ENCODE results near the gene CXCL17. TPM values are rescaled to one million over a fixed set of nuclear protein-coding genes. Genes with fewer than 3 reads are reported as not detected.

Gene CXCL17
- total and polyA plus RNA-seq, 2 donors (not counting 1 experiment from before 2014, with no cell fraction given): not detected

DNA sequence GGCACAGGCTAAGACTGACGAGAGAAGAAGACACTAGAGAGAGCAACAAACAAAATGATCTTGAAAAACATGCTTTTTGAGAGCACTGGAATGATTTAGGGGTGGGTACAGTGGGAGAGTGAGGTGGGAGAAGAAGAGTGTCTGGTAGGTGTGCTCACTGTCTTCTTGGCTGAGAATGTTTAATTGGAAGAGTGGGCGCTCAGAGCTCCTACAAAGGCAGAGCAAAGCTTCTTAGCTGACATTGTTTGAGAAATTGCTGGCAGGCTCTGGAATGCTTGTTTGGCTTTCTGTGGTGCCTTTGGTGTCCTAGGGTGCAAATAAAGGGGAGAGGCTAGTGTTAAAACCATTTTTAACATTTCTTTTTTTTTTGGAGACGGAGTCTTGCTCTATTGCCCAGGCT lies 14.1 kb downstream of the CXCL17 start:
- POLR2A ChIA-PET: interaction anchor here (0.6 kb wide), 1 partner anchor 415 kb away, joined by 11 read pairs; no protein-coding TSS in a partner anchor
- no peaks in the 10 kb centered on the region for H3K9me3 Mint-ChIP-seq (ENCODE audit: insufficient read depth)

DNA sequence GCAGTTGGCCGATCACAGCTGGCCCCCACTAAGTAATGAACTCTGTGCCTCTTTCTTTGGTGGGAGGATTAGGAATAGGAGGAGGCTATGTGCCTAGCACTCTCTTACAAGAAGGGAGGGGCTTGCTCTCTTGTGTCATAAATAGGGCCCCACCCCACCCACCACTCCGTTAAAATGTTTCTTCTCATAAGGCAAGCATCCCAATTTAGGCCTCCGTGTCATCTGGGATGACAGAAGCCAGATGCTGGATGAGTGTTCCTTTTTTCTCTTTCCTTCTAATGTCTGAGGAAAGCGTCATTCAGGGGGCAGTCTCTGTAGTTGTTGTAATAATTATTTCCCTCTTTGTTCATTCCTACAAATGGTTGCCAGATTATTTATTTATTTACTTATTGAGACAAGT lies 15.4 kb downstream of the CXCL17 start, which contains the start of gene LIPE:
LIPE (minus strand) TSS at position 76 of the 400 bp plus-strand sequence. CDS start 239 bp downstream, outside the sequence.
- no CpG with 5 or more reads among the region's 4 CpGs for WGBS (ENCODE audit: insufficient coverage)
- POLR2A ChIA-PET: no interaction called here
- H3K27ac Mint-ChIP-seq: no peak within 1 kb of the TSS

More for the DNA sequence above, 14.1 kb downstream of the CXCL17 start:
- no peak overlapping the region for H3K27ac Mint-ChIP-seq
- H4K20me1 ChIP-seq (ENCODE audit: control insufficient read depth, insufficient read depth, low read length, poor library complexity, severe bottlenecking): no peaks in the 10 kb centered on the region
- no peak overlapping the region for H2AFZ ChIP-seq (ENCODE audit: insufficient read depth, low read depth, low read length, poor library complexity, severe bottlenecking)
- H3K79me2 ChIP-seq (ENCODE audit: control insufficient read depth, insufficient read depth, low read length): no peaks in the 10 kb centered on the region
- TF ChIP-seq, protein P1, sequence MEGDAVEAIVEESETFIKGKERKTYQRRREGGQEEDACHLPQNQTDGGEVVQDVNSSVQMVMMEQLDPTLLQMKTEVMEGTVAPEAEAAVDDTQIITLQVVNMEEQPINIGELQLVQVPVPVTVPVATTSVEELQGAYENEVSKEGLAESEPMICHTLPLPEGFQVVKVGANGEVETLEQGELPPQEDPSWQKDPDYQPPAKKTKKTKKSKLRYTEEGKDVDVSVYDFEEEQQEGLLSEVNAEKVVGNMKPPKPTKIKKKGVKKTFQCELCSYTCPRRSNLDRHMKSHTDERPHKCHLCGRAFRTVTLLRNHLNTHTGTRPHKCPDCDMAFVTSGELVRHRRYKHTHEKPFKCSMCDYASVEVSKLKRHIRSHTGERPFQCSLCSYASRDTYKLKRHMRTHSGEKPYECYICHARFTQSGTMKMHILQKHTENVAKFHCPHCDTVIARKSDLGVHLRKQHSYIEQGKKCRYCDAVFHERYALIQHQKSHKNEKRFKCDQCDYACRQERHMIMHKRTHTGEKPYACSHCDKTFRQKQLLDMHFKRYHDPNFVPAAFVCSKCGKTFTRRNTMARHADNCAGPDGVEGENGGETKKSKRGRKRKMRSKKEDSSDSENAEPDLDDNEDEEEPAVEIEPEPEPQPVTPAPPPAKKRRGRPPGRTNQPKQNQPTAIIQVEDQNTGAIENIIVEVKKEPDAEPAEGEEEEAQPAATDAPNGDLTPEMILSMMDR (IDR thresholded peaks at IDR 0.05): no peak
- no peak for TF ChIP-seq EZH2 (IDR thresholded peaks at IDR 0.05; ENCODE audit: borderline replicate concordance, insufficient read depth, low read depth, low read length, poor library complexity, severe bottlenecking)
- peaks cover 0 to 5% (median 0%) of the 10 kb centered on the region in 3 donors for H3K9me3 ChIP-seq (ENCODE audit: control extremely low read depth in 1 of 3, control insufficient read depth in 2 of 3, insufficient read depth in 1 of 3, low read length in 2 of 3)
- ATAC-seq (ENCODE audit: low read depth): no peak
- peaks cover 0 to 2% (median 0%) of the 10 kb centered on the region in 4 experiments for H3K27me3 ChIP-seq (replicated peaks in 1 of 4; ENCODE audit: control extremely low read depth in 1 of 4, control insufficient read depth in 3 of 4, insufficient read depth in 4 of 4, low read length in 3 of 4)
- no peak overlapping the region for H3K4me2 ChIP-seq (replicated peaks; ENCODE audit: low read depth, low read length, poor library complexity, severe bottlenecking)
- peaks cover 10% of the 10 kb centered on the region for H3K4me1 Mint-ChIP-seq
- no peak overlapping the region for H3K27ac ChIP-seq (ENCODE audit: low read length in 2 of 2)
- intact Hi-C loops (cut with micrococcal nuclease): no loop called here
- no peak for DNase-seq
- H3K27me3 Mint-ChIP-seq: no peaks in the 10 kb centered on the region
- no peak overlapping the region for H3K4me3 Mint-ChIP-seq
- H3K4me3 ChIP-seq (ENCODE audit: control extremely low read depth in 1 of 5, extremely low read depth in 1 of 5, insufficient read depth in 1 of 5, low read depth in 2 of 5, low read length in 4 of 5): no peak overlapping the region
- no peaks in the 10 kb centered on the region for H3K36me3 ChIP-seq (replicated peaks in 1 of 2; ENCODE audit: control extremely low read depth in 1 of 2, control insufficient read depth in 1 of 2, extremely low read depth in 1 of 2, insufficient read depth in 2 of 2, low read length in 1 of 2)
- no peak overlapping the region for H3K9ac ChIP-seq (ENCODE audit: low read length)
- peaks cover 0 to 12% of the 10 kb centered on the region in 2 donors for H3K4me1 ChIP-seq (ENCODE audit: control insufficient read depth in 2 of 2, insufficient read depth in 2 of 2, low read length in 2 of 2)
- WGBS (ENCODE audit: insufficient coverage): 97% methylated on average over 2 of the region's 3 CpGs
- CTCF ChIA-PET: interaction anchor here (0.7 to 2.3 kb wide), 3 partner anchors 10 to 112 kb away, joined by 3 to 7 read pairs (median 6); no protein-coding TSS in a partner anchor

More for the DNA sequence above, 15.4 kb downstream of the CXCL17 start, which contains the start of gene LIPE:
- Histone ChIP-seq H3K4me1 (ENCODE audit: control insufficient read depth in 2 of 2, insufficient read depth in 2 of 2, low read length in 2 of 2) (peaks cover 2 to 16% of the 10 kb centered on the region in 2 donors), H3K9ac (ENCODE audit: low read length) (no peak within 1 kb of the TSS), H3K79me2 (ENCODE audit: control insufficient read depth, insufficient read depth, low read length) (peaks cover under 1% of the 10 kb centered on the region), H2AFZ (ENCODE audit: insufficient read depth, low read depth, low read length, poor library complexity, severe bottlenecking) (no peak within 1 kb of the TSS), H3K4me3 (ENCODE audit: control extremely low read depth in 1 of 5, extremely low read depth in 1 of 5, insufficient read depth in 1 of 5, low read depth in 2 of 5, low read length in 4 of 5) (no peak within 1 kb of the TSS), H3K36me3 (replicated peaks in 1 of 2; ENCODE audit: control extremely low read depth in 1 of 2, control insufficient read depth in 1 of 2, extremely low read depth in 1 of 2, insufficient read depth in 2 of 2, low read length in 1 of 2) (no peaks in the 10 kb centered on the region), H4K20me1 (ENCODE audit: control insufficient read depth, insufficient read depth, low read length, poor library complexity, severe bottlenecking) (peaks cover 2% of the 10 kb centered on the region), H3K9me3 (ENCODE audit: control extremely low read depth in 1 of 3, control insufficient read depth in 2 of 3, insufficient read depth in 1 of 3, low read length in 2 of 3) (peaks cover 0 to 5% (median 0%) of the 10 kb centered on the region in 3 donors), H3K4me2 (replicated peaks; ENCODE audit: low read depth, low read length, poor library complexity, severe bottlenecking) (no peak within 1 kb of the TSS), H3K27ac (ENCODE audit: low read length in 2 of 2) (no peak within 1 kb of the TSS), H3K27me3 (replicated peaks in 1 of 4; ENCODE audit: control extremely low read depth in 1 of 4, control insufficient read depth in 3 of 4, insufficient read depth in 4 of 4, low read length in 3 of 4) (peaks cover 0 to 2% (median 0%) of the 10 kb centered on the region in 4 experiments)
- ATAC-seq (ENCODE audit: low read depth) (no peak), DNase-seq (no peak)
- Mint-ChIP-seq H3K4me1 (peaks cover 19% of the 10 kb centered on the region), H3K9me3 (ENCODE audit: insufficient read depth) (no peaks in the 10 kb centered on the region), H3K4me3 (no peak within 1 kb of the TSS), H3K27me3 (no peaks in the 10 kb centered on the region)
- TF ChIP-seq, protein P1 (IDR thresholded peaks at IDR 0.05): no peak
- TF ChIP-seq EZH2 (IDR thresholded peaks at IDR 0.05; ENCODE audit: borderline replicate concordance, insufficient read depth, low read depth, low read length, poor library complexity, severe bottlenecking): no peak
- CTCF ChIA-PET: interaction anchor here (1.1 to 2.3 kb wide), 2 partner anchors 11 to 14 kb away, joined by 4 to 7 read pairs; no protein-coding TSS in a partner anchor
- intact Hi-C loops (cut with micrococcal nuclease): no loop called here
